ENCODE measurements around the gene STIP1. TPM values are rescaled to one million over a fixed set of nuclear protein-coding genes. Genes with fewer than 3 reads are reported as not detected.
A peak's percentile ranks its signal among the peaks of the same experiment; 100 is the strongest.

Gene STIP1
- total and polyA plus RNA-seq, 7 donors: 124 to 207 (median 171) TPM

DNA sequence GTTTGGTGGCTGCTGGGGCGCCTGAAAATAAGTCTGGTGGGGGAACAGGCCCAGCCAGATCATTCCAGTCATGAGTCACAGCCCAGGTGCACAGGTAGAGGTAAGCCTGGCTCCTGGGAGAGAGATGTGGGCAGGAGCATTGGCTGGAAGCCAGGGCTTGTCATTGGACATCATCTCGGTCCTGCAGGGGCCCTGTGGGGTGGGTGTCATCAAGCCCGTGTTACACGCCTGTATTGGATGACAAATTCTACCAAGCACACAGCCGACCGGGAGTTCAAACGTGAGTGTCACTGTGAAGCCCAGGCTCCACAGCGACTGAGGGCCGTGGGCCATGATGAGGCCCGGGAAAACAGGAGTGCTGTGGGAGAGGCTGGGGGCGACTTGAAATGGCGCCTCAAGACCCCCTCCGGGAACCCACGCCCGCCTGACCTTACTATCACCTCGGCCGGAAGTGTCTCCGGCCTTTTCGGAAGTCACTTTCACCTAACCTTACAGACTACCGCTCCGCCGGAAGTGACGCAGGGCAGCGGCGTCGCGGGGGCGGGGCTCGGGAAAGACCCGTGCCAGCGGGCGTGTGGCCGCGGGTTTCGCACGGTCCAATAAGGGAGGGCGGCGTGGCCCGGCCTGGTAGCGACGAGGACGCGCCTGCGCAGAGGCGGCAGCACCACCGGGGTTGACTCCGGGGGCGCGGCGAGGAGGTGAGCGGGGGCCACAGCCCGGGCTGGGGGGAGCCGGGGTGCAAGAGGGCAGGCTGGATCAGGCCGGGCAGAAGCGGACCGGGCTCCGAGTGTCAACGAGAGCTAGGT, 54.7 kb downstream of the STIP1 start, which contains the start of gene FKBP2:
Gene FKBP2 (plus strand): TSS at position 661 of the 806 bp plus-strand sequence. CDS start 1,293 bp downstream, outside the sequence.
- intact Hi-C loops (cut with DNase I): no loop called here
- H3K27ac ChIP-seq: peak within 1 kb of the TSS; percentile 99
- peak; percentile 72 to 79 (median 77) for ATAC-seq
- no peaks in the 10 kb centered on the region for H3K9me3 ChIP-seq
- H3K36me3 ChIP-seq (ENCODE audit: insufficient read depth in 1 of 2, low read depth in 1 of 2): peaks cover 0 to 40% of the 10 kb centered on the region in 2 donors
- peak within 1 kb of the TSS; percentile 93 for H3K4me3 ChIP-seq
- H3K27me3 ChIP-seq (ENCODE audit: insufficient read depth in 3 of 3, low read length in 2 of 3): no peaks in the 10 kb centered on the region
- DNase-seq: peak; percentile 98 to 99
- 1% methylated on average over 42 to 58 of the region's 58 CpGs for WGBS, 3 donors
- peaks cover 32% of the 10 kb centered on the region for H3K4me1 ChIP-seq
- TF ChIP-seq, protein P1, sequence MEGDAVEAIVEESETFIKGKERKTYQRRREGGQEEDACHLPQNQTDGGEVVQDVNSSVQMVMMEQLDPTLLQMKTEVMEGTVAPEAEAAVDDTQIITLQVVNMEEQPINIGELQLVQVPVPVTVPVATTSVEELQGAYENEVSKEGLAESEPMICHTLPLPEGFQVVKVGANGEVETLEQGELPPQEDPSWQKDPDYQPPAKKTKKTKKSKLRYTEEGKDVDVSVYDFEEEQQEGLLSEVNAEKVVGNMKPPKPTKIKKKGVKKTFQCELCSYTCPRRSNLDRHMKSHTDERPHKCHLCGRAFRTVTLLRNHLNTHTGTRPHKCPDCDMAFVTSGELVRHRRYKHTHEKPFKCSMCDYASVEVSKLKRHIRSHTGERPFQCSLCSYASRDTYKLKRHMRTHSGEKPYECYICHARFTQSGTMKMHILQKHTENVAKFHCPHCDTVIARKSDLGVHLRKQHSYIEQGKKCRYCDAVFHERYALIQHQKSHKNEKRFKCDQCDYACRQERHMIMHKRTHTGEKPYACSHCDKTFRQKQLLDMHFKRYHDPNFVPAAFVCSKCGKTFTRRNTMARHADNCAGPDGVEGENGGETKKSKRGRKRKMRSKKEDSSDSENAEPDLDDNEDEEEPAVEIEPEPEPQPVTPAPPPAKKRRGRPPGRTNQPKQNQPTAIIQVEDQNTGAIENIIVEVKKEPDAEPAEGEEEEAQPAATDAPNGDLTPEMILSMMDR (IDR thresholded peaks at IDR 0.05): no peak

DNA sequence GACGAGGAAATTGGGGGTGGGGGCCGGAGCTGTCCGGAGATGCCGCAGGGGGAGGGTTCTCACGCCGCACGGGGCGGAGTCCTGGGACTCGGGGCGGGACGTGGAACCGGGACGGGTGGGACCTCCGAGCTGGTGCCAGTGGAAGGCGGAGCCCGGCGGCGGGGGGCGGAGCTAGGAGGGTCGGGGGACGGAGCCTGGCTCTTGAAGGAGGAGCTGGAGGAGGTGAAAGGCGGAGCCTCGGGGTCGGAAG, 55.2 kb downstream of the STIP1 start:
- no peaks in the 10 kb centered on the region for H3K27me3 ChIP-seq (ENCODE audit: insufficient read depth in 3 of 3, low read length in 2 of 3)
- ATAC-seq (peak; percentile 81 to 82 (median 82)), DNase-seq (peak; percentile 100)
- peak overlapping the region; percentile 93 for H3K4me3 ChIP-seq
- intact Hi-C loops (cut with DNase I): no loop called here
- 0 to 1% (median 1%) methylated on average over 18 to 24 of the region's 24 CpGs for WGBS, 3 donors
- H3K4me1 ChIP-seq: peaks cover 31% of the 10 kb centered on the region
- no peaks in the 10 kb centered on the region for H3K9me3 ChIP-seq
- peaks cover 0 to 40% of the 10 kb centered on the region in 2 donors for H3K36me3 ChIP-seq (ENCODE audit: insufficient read depth in 1 of 2, low read depth in 1 of 2)
- peak overlapping the region; percentile 99 for H3K27ac ChIP-seq
- TF ChIP-seq, protein P1 (IDR thresholded peaks at IDR 0.05): no peak

DNA sequence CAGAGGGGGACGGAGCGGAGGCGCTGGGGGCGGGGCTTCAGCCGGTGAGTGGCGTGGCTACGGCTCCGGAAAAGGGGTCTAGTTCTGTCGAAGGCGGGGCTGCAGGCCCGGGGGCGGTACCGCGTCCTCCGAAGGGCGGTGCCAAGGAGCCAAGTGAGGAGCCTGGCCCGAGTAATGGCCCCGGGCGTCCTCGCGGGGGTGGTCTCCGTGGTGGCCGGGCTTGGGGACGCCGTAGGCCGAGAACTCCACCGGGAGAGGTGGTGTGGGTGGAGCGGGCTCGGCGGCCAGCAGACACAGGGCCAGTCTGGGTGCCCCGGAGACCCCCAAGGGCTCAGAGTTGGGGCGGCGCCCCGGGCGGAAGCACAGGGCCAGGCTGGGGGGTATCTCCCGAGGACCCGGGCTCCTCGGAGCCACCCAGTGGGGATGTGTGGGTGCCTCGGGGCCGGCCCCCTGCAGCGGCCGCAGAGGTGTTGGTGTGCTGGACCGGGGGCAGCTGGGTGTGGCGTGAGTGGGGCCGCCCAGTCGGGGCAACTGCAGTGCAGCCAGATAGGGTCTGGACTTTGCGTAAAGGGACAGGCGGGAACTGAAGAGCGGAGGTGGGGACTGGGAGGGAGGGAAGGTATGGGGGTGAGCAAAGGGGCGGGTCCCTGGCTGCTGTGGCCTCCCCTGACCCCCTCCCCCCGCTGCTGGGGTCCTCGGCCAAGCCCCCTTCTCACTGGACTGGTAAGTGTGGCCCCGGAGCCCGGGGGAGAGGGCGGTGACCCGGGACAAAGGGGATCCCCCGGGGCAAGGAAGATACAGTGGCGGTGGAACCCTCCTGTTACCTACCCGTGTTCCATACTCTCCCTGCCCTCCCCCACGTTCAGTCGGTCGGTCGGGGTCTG, 55.8 kb downstream of the STIP1 start:
- DNase-seq (no peak), ATAC-seq (peak; percentile 1 to 11 (median 3))
- WGBS, 3 donors: 0 to 1% (median 1%) methylated on average over 42 to 63 of the region's 63 CpGs
- peak overlapping the region; percentile 93 for H3K4me3 ChIP-seq
- H3K36me3 ChIP-seq (ENCODE audit: insufficient read depth in 1 of 2, low read depth in 1 of 2): peaks cover 0 to 40% of the 10 kb centered on the region in 2 donors
- H3K4me1 ChIP-seq: peaks cover 31% of the 10 kb centered on the region
- H3K9me3 ChIP-seq: no peaks in the 10 kb centered on the region
- TF ChIP-seq, protein P1 (IDR thresholded peaks at IDR 0.05): no peak
- no peaks in the 10 kb centered on the region for H3K27me3 ChIP-seq (ENCODE audit: insufficient read depth in 3 of 3, low read length in 2 of 3)
- intact Hi-C loops (cut with DNase I): no loop called here
- H3K27ac ChIP-seq: peak overlapping the region; percentile 99

DNA sequence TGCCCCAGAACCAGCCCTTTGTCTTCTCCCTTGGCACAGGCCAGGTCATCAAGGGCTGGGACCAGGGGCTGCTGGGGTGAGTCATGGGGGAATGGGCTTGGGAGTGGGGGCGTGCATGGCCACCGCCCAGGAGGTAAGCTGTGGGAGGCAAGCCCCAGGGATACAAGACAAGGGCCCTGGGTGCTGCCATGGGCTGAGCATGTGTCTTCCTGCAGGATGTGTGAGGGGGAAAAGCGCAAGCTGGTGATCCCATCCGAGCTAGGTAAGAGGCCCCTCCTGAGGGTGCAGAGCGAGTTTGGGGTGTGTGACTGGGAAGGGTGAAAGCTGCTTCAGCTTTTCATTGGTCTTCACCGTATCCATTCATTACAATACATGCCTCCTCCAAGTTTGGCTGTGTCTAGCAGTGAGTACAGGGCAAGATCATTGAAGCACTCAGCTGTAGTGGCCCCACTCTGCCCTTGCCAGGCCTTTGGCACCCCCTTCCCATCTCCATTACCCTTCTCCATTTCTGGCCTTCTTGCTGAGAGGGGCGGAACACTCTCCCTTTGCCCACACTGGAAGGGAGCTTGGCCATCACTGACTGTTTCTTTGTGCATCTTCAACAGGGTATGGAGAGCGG, 57.4 kb downstream of the STIP1 start:
- 49 to 75% (median 58%) methylated on average over 8 of the region's 8 CpGs for WGBS, 3 donors
- Histone ChIP-seq H3K36me3 (ENCODE audit: insufficient read depth in 1 of 2, low read depth in 1 of 2) (peaks cover 0 to 29% of the 10 kb centered on the region in 2 donors), H3K4me3 (peak overlapping the region; percentile 93), H3K27me3 (ENCODE audit: insufficient read depth in 3 of 3, low read length in 2 of 3) (no peaks in the 10 kb centered on the region), H3K27ac (peak overlapping the region; percentile 99), H3K4me1 (peaks cover 37% of the 10 kb centered on the region), H3K9me3 (no peaks in the 10 kb centered on the region)
- intact Hi-C loops (cut with DNase I): no loop called here
- TF ChIP-seq, protein P1 (IDR thresholded peaks at IDR 0.05): no peak
- ATAC-seq: no peak
- no peak for DNase-seq

Data from psoas muscle (tissue), 8 donors.